H9 (cell line): ENCODE data around the gene C21orf58. TPM values are rescaled to one million over a fixed set of nuclear protein-coding genes. Genes with fewer than 3 reads are reported as not detected.

Experiments
- DNase-seq: peaks from one replicate; pipeline ENCODE4 v3.0.0-alpha.2; 2017
- H2AFZ ChIP-seq: one replicate; pipeline ENCODE4 v1.6.1; 2013; ENCODE audit warnings: mild to moderate bottlenecking, low read length, control low read depth, moderate library complexity
- H2AK5ac ChIP-seq: 2 replicates; pipeline ENCODE4 v1.6.1; 2013; ENCODE audit warnings: low read length, control low read depth, mixed read lengths; ENCODE audit not compliant: insufficient read length
- H2BK120ac ChIP-seq: one replicate; pipeline ENCODE4 v1.6.1; 2013; ENCODE audit warnings: low read depth, mild to moderate bottlenecking, low read length, control low read depth, inconsistent platforms; ENCODE audit not compliant: poor library complexity, severe bottlenecking
- H2BK12ac ChIP-seq: 2 replicates; pipeline ENCODE4 v1.6.1; 2013; ENCODE audit warnings: low read length, control low read depth, mixed read lengths, low read depth; ENCODE audit not compliant: insufficient read length
- H2BK15ac ChIP-seq: 2 replicates; pipeline ENCODE4 v1.6.1; 2013; ENCODE audit warnings: low read depth, low read length, control low read depth
- H2BK20ac ChIP-seq: one replicate; pipeline ENCODE4 v1.6.1; 2013; ENCODE audit warnings: low read depth, mild to moderate bottlenecking, low read length, control low read depth, inconsistent platforms; ENCODE audit not compliant: poor library complexity, severe bottlenecking
- H2BK5ac ChIP-seq: 2 replicates; pipeline ENCODE4 v1.6.1; 2013; ENCODE audit warnings: low read length, control low read depth, mixed read lengths; ENCODE audit not compliant: insufficient read length
- H3K14ac ChIP-seq: 2 replicates; pipeline ENCODE4 v1.6.1; 2013; ENCODE audit warnings: low read length, control low read depth; ENCODE audit not compliant: insufficient read depth
- H3K18ac ChIP-seq: 2 replicates; pipeline ENCODE4 v1.6.1; 2013; ENCODE audit warnings: low read depth, mild to moderate bottlenecking, mixed read lengths, low read length, control low read depth; ENCODE audit not compliant: insufficient read length
- H3K23ac ChIP-seq: 2 replicates; pipeline ENCODE4 v1.6.1; 2013; ENCODE audit warnings: low read length, control low read depth, mixed read lengths, low read depth; ENCODE audit not compliant: insufficient read length
- H3K23me2 ChIP-seq: 2 replicates; pipeline ENCODE4 v1.6.1; 2013; ENCODE audit warnings: low read depth, mild to moderate bottlenecking, mixed read lengths, low read length, control low read depth; ENCODE audit not compliant: insufficient read length, poor library complexity, severe bottlenecking
- H3K27ac ChIP-seq: 2 replicates; pipeline ENCODE4 v1.5.1; 2013; ENCODE audit warnings: low read length, control low read depth, mixed read lengths, low read depth; ENCODE audit not compliant: insufficient read length
- H3K27me3 ChIP-seq: 2 replicates; pipeline ENCODE4 v1.6.1; 2013; ENCODE audit warnings: low read length, control low read depth, inconsistent platforms; ENCODE audit not compliant: insufficient read depth
- H3K4ac ChIP-seq: 2 replicates; pipeline ENCODE4 v1.6.1; 2013; ENCODE audit warnings: low read depth, mild to moderate bottlenecking, control low read depth, inconsistent platforms, low read length, moderate library complexity
- H3K4me1 ChIP-seq: 2 replicates; pipeline ENCODE4 v1.6.1; 2013; ENCODE audit warnings: low read length, control low read depth, inconsistent platforms; ENCODE audit not compliant: insufficient read depth
- H3K4me2 ChIP-seq: 2 replicates; pipeline ENCODE4 v1.6.1; 2013; ENCODE audit warnings: low read length, control low read depth, mixed read lengths; ENCODE audit not compliant: insufficient read length, insufficient read depth
- H3K56ac ChIP-seq: 2 replicates; pipeline ENCODE4 v1.6.1; 2013; ENCODE audit warnings: low read depth, mild to moderate bottlenecking, mixed read lengths, low read length, control low read depth; ENCODE audit not compliant: insufficient read length
- H3K79me1 ChIP-seq: 2 replicates; pipeline ENCODE4 v1.6.1; 2013; ENCODE audit warnings: low read depth, mild to moderate bottlenecking, moderate library complexity, low read length, control low read depth, inconsistent platforms; ENCODE audit not compliant: insufficient read depth, poor library complexity, severe bottlenecking
- H3K79me2 ChIP-seq: 2 replicates; pipeline ENCODE4 v1.6.1; 2013; ENCODE audit warnings: low read length, control low read depth, inconsistent platforms; ENCODE audit not compliant: insufficient read depth
- H3K9ac ChIP-seq: 2 replicates; pipeline ENCODE4 v1.6.1; 2013; ENCODE audit warnings: low read length, control low read depth, mixed read lengths; ENCODE audit not compliant: insufficient read length; ENCODE audit errors: extremely low read depth
- H3K9me3 ChIP-seq: one replicate; pipeline ENCODE4 v1.6.1; 2013; ENCODE audit warnings: low read depth, low read length, inconsistent platforms; ENCODE audit not compliant: control insufficient read depth
- H3T11ph ChIP-seq: one replicate; pipeline ENCODE4 v1.6.1; 2013; ENCODE audit warnings: mild to moderate bottlenecking, low read length, control low read depth, inconsistent platforms
- H4K20me1 ChIP-seq: one replicate; pipeline ENCODE4 v1.6.1; 2013; ENCODE audit not compliant: control insufficient read depth, insufficient read length, insufficient read depth
- H4K5ac ChIP-seq: 2 replicates; pipeline ENCODE4 v1.6.1; 2013; ENCODE audit warnings: low read depth, mild to moderate bottlenecking, mixed read lengths, low read length, control low read depth; ENCODE audit not compliant: insufficient read length
- H4K8ac ChIP-seq: replicated peaks from 2 replicates; pipeline ENCODE4 v1.6.1; 2013; ENCODE audit warnings: low read length, control low read depth, mixed read lengths, low read depth; ENCODE audit not compliant: insufficient read length
- H4K91ac ChIP-seq: 2 replicates; pipeline ENCODE4 v1.6.1; 2013; ENCODE audit warnings: low read depth, mild to moderate bottlenecking, moderate library complexity, mixed read lengths, low read length, control low read depth; ENCODE audit not compliant: insufficient read length
- H3K27ac Mint-ChIP-seq, 3 experiments: 2 replicates in 2 of 3; 3 replicates in 1 of 3; pipeline ENCODE4 v1.8.0; 2020 to 2021; ENCODE audit warnings: mixed read lengths in 3 of 3, mild to moderate bottlenecking in 1 of 3, moderate library complexity in 1 of 3
- H3K27me3 Mint-ChIP-seq: 2 replicates; pipeline ENCODE4 v1.8.0; 2021; ENCODE audit warnings: low read depth, mild to moderate bottlenecking, moderate library complexity, mixed read lengths
- H3K36me3 Mint-ChIP-seq, 3 experiments: 2 replicates in 2 of 3; 3 replicates in 1 of 3; pipeline ENCODE4 v1.8.0; 2020 to 2021; ENCODE audit warnings: low read depth in 3 of 3, mixed read lengths in 3 of 3; ENCODE audit not compliant: insufficient read depth in 1 of 3
- H3K4me1 Mint-ChIP-seq, 2 experiments: 2 replicates each; pipeline ENCODE4 v1.8.0; 2020; ENCODE audit warnings: mixed read lengths in 2 of 2
- H3K4me3 Mint-ChIP-seq, 2 experiments: 2 replicates in 1 of 2; 3 replicates in 1 of 2; pipeline ENCODE4 v1.8.0; 2020 to 2021; ENCODE audit warnings: mild to moderate bottlenecking in 2 of 2, mixed read lengths in 2 of 2, moderate library complexity in 1 of 2
- H3K9me3 Mint-ChIP-seq, 2 experiments: 2 replicates in 1 of 2; 3 replicates in 1 of 2; pipeline ENCODE4 v1.8.0; 2020; ENCODE audit warnings: mild to moderate bottlenecking in 2 of 2, mixed read lengths in 2 of 2, moderate library complexity in 1 of 2
- CTCF ChIP-seq: fragments of 200-600 bp; sonication (generic); conservative IDR thresholded peaks from 3 replicates; pipeline ENCODE4 v1.8.0; 2021; ENCODE audit warnings: antibody characterized with exemption, mild to moderate bottlenecking
- WGBS: extraction: QIAGEN DNeasy Blood & Tissue Kit; methylation state at CpG from one replicate; pipeline ENCODE4 v1.1.7; 2013; ENCODE audit warnings: missing lambda C conversion rate, low lambda C conversion rate, mixed read lengths; ENCODE audit not compliant: insufficient read length; ENCODE audit errors: extremely low coverage; 5-methylcytosine and 5-hydroxymethylcytosine counted together
- total RNA-seq: library from RNA; stranded (reverse); gene quantifications from 2 replicates; pipeline ENCODE4 v1.2.1, GENCODE V29; 2021

The C21orf58 gene
- total RNA-seq, 1 experiment from 2014 or later, result 17.2 TPM

GRCh38 chr21:46266946-46267345 lies 56.7 kb downstream of the C21orf58 start:
- Histone ChIP-seq H4K20me1 (no peaks in the 10 kb centered on the region), H2BK5ac (no peak overlapping the region), H3K4ac (no peak overlapping the region), H3K56ac (no peak overlapping the region), H3K9ac (no peak overlapping the region), H2BK20ac (no peak overlapping the region), H3K27me3 (no peaks in the 10 kb centered on the region), H3K23me2 (no peaks in the 10 kb centered on the region), H3K4me2 (no peak overlapping the region), H2BK12ac (no peak overlapping the region), H3K14ac (no peak overlapping the region), H3K79me2 (no peaks in the 10 kb centered on the region), H3K4me1 (no peaks in the 10 kb centered on the region), H3K27ac (no peak overlapping the region), H4K5ac (no peak overlapping the region), H2BK120ac (no peak overlapping the region), H3K23ac (no peak overlapping the region), H3K9me3 (no peaks in the 10 kb centered on the region), H2AFZ (no peak overlapping the region), H4K91ac (no peak overlapping the region), H3K79me1 (no peaks in the 10 kb centered on the region), H3K18ac (no peak overlapping the region), H2BK15ac (no peak overlapping the region), H3T11ph (no peak overlapping the region), H2AK5ac (no peak overlapping the region), H4K8ac (no peak overlapping the region)
- no peak for TF ChIP-seq CTCF
- H3K4me3 Mint-ChIP-seq, result no peak overlapping the region
- peaks cover 35 to 82% (median 75%) of the 10 kb centered on the region in 3 experiments; a peak in 6 of 7 replicates for H3K36me3 Mint-ChIP-seq
- no peak for DNase-seq
- no peaks in the 10 kb centered on the region for H3K27me3 Mint-ChIP-seq
- no peaks in the 10 kb centered on the region for H3K4me1 Mint-ChIP-seq
- peak overlapping the region; percentile 40 to 79 (median 77); a peak in 4 of 7 replicates for H3K27ac Mint-ChIP-seq
- no CpG with 5 or more reads among the region's 19 CpGs for WGBS
- H3K9me3 Mint-ChIP-seq, result no peaks in the 10 kb centered on the region
